Measurements from ENCODE around the gene RBM47. TPM values are rescaled to one million over a fixed set of nuclear protein-coding genes. Genes with fewer than 3 reads are reported as not detected.

RBM47 gene
- total and polyA plus RNA-seq, 2 of the 4 experiments (the other 2 are of a cell fraction): 0.44 to 1.1 TPM

- Histone ChIP-seq H3K14ac (replicated peaks; ENCODE audit: low read depth, low read length) (no peak overlapping the region), H3K79me1 (ENCODE audit: low read depth in 1 of 2, low read length in 2 of 2) (no peaks in the 10 kb centered on the region), H3K9ac (ENCODE audit: low read depth, low read length) (no peak overlapping the region), H4K91ac (ENCODE audit: insufficient read depth, low read depth, low read length) (no peak overlapping the region), H3K9me1 (ENCODE audit: insufficient read depth, low read length) (0 out of 2 replicates have a peak, but pooled peaks cover 2% of the 10 kb centered on the region), H4K20me1 (ENCODE audit: insufficient read depth, low read length) (no peaks in the 10 kb centered on the region), H3K36me3 (ENCODE audit: control insufficient read depth, insufficient read depth, low read length) (no peaks in the 10 kb centered on the region), H3K4me3 (ENCODE audit: insufficient read depth, low read depth, low read length) (no peak overlapping the region), H4K5ac (ENCODE audit: low read depth, low read length) (no peak overlapping the region), H2AFZ (replicated peaks; ENCODE audit: low read length, poor library complexity) (no peak overlapping the region), H3K18ac (ENCODE audit: low read depth, low read length) (no peak overlapping the region), H3K27ac (ENCODE audit: insufficient read depth, low read length) (no peak overlapping the region), H3K4me2 (ENCODE audit: low read depth, low read length) (no peak overlapping the region), H3K27me3 (ENCODE audit: control insufficient read depth, insufficient read depth, low read length) (no peaks in the 10 kb centered on the region), H3K4me1 (ENCODE audit: control insufficient read depth, insufficient read depth, low read length) (0 out of 2 replicates have a peak, but pooled peaks cover 2% of the 10 kb centered on the region), H2BK15ac (ENCODE audit: low read depth, low read length) (no peak overlapping the region), H3K9me3 (ENCODE audit: control insufficient read depth, insufficient read depth, low read length) (no peaks in the 10 kb centered on the region), H2AK5ac (ENCODE audit: low read depth, low read length) (no peak overlapping the region), H3K4ac (ENCODE audit: low read depth, low read length) (no peak overlapping the region), H2BK20ac (ENCODE audit: low read depth, low read length) (no peak overlapping the region), H2AK9ac (replicated peaks; ENCODE audit: low read depth, low read length, poor library complexity) (no peak overlapping the region), H3K56ac (ENCODE audit: extremely low read depth, insufficient read depth, low read length) (no peak overlapping the region), H4K8ac (ENCODE audit: low read depth in 2 of 2, low read length in 2 of 2) (no peak overlapping the region), H3K23ac (ENCODE audit: low read depth, low read length) (no peak overlapping the region), H2BK5ac (ENCODE audit: low read depth, low read length, poor library complexity, severe bottlenecking) (no peak overlapping the region), H2BK120ac (ENCODE audit: low read depth, low read length) (no peak overlapping the region)
- ChIA-PET CTCF (no interaction called here), POLR2A (ENCODE audit: unreplicated experiment) (no interaction called here)
- in situ Hi-C loops (cut with MboI; ENCODE audit: low sequenced_read_pairs) (no loop called here), dilution Hi-C loops (cut with HindIII; ENCODE audit: low sequenced_read_pairs, unreplicated experiment) (no loop called here), intact Hi-C loops (cut with micrococcal nuclease) (loop anchor here (5.0 kb wide), 1 partner anchor 402 kb away; no protein-coding TSS in a partner anchor)
- ATAC-seq (ENCODE audit: low read depth): no peak
- no TSS peak for BruUV-seq (replicated peaks)
- DNase-seq: no peak
- WGBS, 2 experiments (ENCODE audit: extremely low coverage in 2 of 2, insufficient read length in 1 of 2): 81% methylated on average over 5 of the region's 10 CpGs; no CpG with 5 or more reads in 1 of the 2 experiments
- TF ChIP-seq BHLHE40 (IDR thresholded peaks at IDR 0.05; ENCODE audit: low read depth, low read length): no peak
- TF ChIP-seq USF2 (IDR thresholded peaks at IDR 0.05; ENCODE audit: low read depth, low read length): no peak
- no peak for TF ChIP-seq RCOR1 (IDR thresholded peaks at IDR 0.05; ENCODE audit: insufficient replicate concordance, low read length)
- no peak for TF ChIP-seq RFX5 (IDR thresholded peaks at IDR 0.05; ENCODE audit: low read depth, low read length)
- TF ChIP-seq CTCF (conservative IDR thresholded peaks at IDR 0.05; ENCODE audit: low read depth, low read length): no peak
- TF ChIP-seq CEBPB (IDR thresholded peaks at IDR 0.05; ENCODE audit: low read depth, low read length): no peak
These were observed 75.7 kb downstream of the RBM47 start for GRCh38 chr4:40553995-40554394.
